DMS79 (cell line): ENCODE results near the gene ADCY4.
"Not testable (repeated sequence)": the region's sequence is repeated elsewhere in the genome, so short reads cannot be mapped to it uniquely, and the experiment has no call there.

Experiments
- DNase-seq: peaks from one replicate; lab custom pipeline; 2025; lab: John Stamatoyannopoulos, UW

Gene ADCY4

DNA sequence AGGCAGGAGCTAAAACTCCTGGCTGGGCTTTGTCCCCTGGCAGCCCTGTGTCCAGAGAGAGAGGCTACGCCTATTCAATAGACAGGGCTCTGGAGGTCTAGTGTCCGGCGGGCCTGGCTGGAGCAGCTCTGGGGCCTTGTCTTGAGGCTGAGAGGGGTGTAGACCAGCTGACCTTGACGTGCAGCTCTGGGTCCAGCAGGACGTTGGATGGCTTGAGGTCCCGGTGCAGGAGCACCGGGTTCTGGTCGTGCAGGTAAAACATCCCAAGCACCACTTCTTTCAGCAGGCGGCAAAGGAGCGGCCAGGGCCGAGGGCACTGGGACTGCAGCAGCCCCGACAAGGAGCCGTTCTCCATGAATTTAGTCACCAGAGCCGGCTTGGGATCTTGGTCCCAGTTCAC lies 4.0 kb upstream of the ADCY4 start:
- no peak for DNase-seq

GRCh38 chr14:24337824-24338175 lies 2.9 kb upstream of the ADCY4 start:
- no peak for DNase-seq

DNA sequence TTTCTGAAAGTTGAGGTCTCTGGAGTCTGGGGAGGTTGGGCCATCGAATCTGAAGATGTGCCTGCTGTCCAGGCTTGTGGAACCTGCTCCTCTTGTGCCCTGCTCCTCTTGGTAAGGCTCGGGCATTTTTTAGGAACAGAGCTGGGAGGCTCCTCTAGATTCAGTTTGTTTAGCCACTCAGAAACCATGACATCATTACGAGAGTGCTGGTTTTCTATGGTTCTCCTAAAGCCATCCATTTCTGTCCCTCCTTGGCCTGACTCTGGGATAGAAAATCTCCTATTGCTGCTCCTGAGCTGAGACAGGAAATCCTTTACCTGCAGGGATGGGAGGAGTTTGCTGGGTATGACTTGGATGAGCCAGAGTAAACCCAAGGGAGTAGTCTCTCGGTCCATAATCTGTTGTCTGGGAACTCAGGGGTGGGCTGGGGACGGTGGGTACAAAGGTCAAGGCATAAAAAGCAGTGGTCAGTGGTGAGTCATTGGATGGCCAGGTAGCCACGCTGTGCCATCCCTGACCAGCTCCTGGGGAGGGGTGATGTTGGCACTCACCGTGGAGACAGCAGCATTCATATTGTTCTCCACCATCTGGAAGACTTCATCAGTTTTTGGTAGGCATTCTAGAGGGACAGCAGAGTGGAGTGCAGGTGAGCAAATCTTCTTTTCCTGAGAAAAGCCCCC lies 2.4 kb upstream of the ADCY4 start:
- no peak for DNase-seq

DNA sequence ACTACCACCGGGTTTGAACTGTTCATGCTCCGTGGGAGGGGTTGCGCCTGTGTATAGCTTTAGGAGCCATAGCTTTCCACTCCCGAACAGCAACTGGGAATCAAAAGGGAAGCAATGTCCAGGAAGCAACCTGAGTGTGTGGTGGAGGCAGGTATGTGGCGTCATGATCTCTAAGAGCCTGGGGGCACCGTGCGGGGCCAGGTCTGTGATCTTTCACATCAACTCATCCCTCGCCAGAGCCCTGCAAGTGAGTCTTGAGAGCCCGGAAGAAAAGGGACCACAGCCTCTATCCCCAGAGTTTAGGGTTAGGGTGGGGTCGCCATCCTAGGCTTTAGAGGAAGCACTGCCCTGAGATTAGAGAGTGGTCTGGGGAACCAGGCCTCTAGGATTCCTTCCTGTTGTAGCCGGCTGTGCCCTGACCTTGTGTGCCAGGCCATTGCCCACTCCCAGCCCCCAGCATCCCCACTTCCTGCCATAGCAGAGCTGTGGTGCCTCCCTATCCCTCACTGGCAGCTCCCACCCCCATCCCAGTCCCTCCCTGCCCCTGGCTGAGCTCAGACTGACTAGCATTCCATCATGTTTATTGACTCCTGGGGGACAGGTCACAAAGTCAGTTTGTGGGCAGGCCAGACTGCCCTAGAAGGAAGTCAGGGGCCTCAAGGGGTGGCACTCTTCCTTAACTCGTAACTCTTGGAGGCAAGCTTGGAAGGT lies 745 bp upstream of the ADCY4 start:
- DNase-seq: no peak

DNA sequence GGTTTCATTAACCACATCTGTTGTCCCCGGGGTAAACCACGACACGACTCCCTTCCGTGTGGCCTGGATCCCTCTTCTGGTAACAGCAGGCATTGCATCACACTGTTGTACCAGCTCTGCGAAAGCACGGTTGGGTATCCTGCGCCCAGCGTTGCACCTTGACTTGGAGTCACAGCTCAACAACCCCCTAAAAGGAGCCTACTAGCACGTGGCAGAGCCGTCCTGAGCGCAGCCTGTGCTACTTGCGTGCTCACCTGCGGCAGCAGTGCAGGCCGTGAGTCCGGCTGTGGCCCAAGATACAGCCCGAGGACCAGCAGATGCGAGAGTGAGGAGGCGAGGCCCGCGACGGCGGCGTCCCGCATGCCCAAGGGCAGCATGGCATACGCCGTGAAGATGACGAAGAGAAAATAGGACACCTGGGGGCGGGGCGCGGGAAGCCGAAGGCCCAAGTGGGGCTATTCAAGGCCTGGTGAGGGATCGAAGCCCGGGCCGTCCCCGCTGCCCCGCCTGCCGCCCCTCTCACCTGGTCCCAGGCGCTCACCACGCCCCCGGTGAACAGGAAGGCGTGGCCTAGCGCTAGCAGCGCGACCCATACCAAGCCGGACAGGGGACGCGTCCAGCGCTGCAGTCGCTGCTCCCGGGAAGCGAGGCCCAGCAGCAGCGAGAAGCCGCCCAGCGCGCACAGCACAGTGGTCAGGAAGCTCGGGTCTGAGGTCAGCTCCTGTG lies 2.4 kb downstream of the ADCY4 start:
- DNase-seq: peak; percentile 85

GRCh38 chr14:24331731-24332267 lies 3.1 kb downstream of the ADCY4 start:
- no peak for DNase-seq

GRCh38 chr14:24330973-24331674 lies 3.7 kb downstream of the ADCY4 start:
- no peak for DNase-seq

- no peak for DNase-seq
Measured at GRCh38 chr14:24329736-24330135, 5.1 kb downstream of the ADCY4 start.

GRCh38 chr14:24329073-24329663 lies 5.7 kb downstream of the ADCY4 start:
- no peak for DNase-seq

DNA sequence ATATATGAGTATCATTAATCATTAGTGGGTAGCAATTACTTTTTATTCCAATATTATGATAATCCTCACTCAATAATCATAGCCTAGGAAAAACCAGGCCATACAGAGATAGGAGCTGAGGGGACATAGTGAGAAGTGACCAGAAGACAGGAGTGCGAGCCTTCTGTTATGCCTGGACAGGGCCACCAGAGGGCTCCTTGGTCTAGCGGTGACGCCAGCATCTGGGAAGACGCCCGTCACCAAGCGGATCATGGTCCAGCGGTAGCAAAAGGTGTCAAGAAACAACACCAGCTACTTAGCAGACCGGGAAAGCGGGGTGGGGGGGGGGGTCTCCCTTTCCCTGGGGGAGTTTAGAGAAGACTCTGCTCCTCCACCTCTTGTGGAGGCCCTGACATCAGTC lies 7.0 kb downstream of the ADCY4 start:
- DNase-seq: not testable (repeated sequence)

DNA sequence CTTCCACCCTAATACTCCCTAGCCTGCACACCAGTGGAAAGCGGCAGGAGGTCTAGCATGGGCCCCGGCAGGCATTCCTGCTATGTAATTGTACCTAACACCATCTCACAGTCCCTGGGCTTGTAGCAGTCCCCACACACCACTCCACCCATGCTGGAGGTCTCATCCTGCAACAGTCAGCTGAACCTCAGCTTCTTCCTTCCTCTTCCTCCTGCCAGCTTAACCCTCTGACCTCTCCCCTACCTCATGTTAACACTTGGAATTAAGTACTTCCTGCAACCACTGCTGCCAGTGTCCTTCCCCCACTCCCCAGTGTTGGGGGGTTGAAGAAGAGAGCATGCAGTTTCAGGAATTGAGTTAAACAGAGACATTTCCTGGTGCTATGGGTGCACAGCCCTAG lies 7.6 kb downstream of the ADCY4 start:
- no peak for DNase-seq

DNA sequence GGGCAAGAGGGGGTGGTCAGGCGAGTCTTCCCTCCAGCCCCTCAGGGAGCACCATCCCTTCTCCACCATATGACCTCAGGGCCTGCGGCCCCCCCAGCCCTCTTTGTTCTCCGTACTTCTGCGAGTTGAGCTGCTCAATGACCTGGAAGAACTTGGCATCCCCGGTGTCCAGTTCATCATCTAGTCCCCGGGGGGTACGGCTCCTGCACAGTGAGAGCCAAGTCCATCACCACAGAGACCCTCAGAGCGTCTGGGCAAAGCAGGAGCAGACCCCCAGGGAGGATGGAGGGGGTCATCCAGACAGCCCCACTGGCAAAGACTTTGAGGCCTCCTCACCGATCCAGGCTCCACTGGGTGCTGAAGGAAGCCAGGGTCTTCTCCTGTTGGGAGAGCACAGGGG lies 8.9 kb downstream of the ADCY4 start:
- DNase-seq: no peak

GRCh38 chr14:24325041-24325530 lies 9.8 kb downstream of the ADCY4 start:
- DNase-seq: no peak

- DNase-seq: no peak
Measured at GRCh38 chr14:24324024-24324423, 10.8 kb downstream of the ADCY4 start.

GRCh38 chr14:24323341-24323740 lies 11.5 kb downstream of the ADCY4 start:
- no peak for DNase-seq

DNA sequence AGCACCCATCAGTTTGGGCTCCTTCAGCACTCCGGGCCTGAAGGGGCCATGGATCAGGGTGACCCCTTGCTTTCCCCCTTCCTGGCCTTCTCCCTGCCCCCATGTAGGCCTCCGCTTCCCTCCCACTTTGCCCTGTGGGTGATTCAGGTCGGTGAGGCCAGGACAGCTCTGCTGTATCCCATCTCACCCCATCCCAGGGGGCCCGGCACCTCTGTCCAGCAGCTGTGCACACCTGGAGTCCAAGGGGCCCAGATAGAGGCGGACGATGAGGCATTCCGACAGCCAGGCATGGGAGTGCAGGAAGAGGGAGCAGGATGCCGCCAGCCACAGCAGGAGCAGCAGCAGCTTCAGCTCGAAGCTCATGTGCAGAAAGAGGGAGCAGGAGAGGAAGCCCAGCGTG lies 12.2 kb downstream of the ADCY4 start:
- no peak for DNase-seq

DNA sequence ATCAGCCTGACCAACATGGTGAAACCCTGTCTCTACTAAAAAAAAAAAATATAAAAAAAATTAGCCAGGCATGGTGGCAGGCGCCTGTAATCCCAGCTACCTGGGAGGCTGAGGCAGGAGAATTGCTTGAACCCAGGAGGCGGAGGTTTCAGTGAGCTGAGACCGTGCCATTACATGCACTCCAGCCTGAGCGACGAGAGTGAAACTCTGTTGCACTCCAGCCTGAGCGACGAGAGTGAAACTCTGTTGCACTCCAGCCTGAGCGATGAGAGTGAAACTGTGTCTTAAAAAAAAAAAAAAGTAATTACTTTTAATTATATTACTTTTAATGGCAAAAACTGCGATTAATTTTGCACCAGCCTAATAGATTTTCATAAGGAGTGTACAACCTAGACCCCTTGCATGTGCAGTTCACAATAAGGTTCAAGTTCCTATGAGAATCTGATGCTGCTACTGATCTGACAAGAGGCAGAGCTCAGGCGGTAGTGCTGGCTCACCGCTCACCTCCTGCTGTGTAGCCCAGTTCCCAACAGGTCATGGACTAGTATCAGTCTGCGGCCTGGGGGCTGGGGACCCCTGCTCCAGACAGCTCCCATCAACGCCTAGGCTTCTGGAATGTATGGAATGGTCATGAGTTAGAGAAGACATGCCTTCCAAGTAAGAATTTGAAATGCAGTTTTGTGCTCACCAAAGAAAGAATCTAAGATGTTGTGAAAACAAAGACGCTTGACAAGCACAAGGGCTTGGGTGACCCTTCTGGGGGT lies 13.5 kb downstream of the ADCY4 start:
- DNase-seq: no peak

- DNase-seq: no peak
Measured at GRCh38 chr14:24317141-24317928, 17.5 kb downstream of the ADCY4 start.

- DNase-seq: no peak
Measured at GRCh38 chr14:24316597-24316950, 18.3 kb downstream of the ADCY4 start.
